SK-N-MC (cell line): ENCODE measurements around the gene CA5B.

ENCODE experiments used
- EZH2 ChIP-seq: fragments of 200-600 bp; sonication (generic); IDR thresholded peaks from one replicate; pipeline ENCODE4 v1.6.1; 2017; ENCODE audit warnings: antibody characterized with exemption
- POLR2AphosphoS5 ChIP-seq: IDR thresholded peaks from 2 replicates; pipeline ENCODE4 v1.6.1; 2012; ENCODE audit warnings: mild to moderate bottlenecking, low read depth, low read length, borderline replicate concordance

DNA sequence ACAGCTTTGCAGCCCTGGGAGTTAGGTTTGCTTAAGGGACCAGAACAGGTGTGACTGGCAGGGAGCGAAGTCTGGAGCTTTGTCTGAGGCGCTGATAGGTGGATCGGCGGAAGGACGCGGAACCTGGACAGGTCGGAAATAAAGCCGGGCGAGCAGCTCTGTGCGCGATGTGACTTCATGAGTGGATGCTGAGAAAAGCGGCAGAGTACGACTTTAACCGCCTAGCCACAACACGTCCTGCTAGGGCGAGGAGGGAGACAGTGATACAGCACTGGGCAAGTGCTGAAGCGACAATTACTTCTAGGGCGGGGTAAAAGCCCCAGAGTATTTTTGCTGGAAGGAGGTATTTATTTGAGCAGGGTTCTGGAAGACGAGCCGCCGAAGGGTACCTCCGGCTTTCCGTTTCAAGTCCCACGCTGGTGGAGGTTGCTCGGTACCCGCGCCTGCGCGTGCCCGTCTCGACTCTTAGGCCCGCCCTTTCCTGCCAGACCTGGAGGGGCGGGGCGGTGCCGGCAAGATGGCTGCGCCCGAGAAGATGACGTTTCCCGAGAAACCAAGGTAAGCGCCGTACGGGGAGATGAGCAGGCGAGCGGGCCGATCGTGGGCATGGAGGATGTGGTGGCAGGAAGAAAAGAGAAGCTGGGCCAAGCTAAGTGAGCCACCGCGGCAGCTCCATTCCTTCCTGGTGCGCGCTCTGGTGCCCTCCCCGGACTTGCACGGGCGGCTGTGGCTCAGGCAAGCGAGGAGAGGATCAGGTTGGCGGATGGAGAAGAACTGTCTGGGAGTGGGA, 52.1 kb downstream of the CA5B start, which contains the start of gene ZRSR2:
- TF ChIP-seq POLR2AphosphoS5 (peak; percentile 93), EZH2 (no peak)
